ENCODE data around the gene YTHDF2.
"Not testable (repeated sequence)": the region's sequence is repeated elsewhere in the genome, so short reads cannot be mapped to it uniquely, and the experiment has no call there.

DNA sequence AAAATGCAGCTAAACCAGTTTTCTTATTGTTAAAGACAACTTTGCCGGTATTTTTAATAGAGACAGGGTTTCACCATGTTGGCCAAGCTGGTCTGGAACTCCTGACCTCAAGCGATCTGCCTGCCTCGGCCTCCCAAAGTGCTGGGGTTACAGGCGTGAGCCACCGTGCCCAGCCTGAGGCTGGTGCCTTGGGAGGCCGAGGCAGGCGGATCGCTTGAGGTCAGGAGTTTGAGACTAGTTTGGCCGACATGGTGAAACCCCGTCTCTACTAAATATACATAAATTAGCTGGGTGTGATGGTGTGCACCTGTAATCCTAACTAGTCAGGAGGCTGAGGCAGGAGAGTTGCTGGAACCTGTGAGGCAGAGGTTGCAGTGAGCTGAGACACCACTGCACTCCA is 35.2 kb downstream of the YTHDF2 start:
- TF ChIP-seq POLR2A (IDR thresholded peaks at IDR 0.05) = not testable (repeated sequence)
- TF ChIP-seq, protein P1, sequence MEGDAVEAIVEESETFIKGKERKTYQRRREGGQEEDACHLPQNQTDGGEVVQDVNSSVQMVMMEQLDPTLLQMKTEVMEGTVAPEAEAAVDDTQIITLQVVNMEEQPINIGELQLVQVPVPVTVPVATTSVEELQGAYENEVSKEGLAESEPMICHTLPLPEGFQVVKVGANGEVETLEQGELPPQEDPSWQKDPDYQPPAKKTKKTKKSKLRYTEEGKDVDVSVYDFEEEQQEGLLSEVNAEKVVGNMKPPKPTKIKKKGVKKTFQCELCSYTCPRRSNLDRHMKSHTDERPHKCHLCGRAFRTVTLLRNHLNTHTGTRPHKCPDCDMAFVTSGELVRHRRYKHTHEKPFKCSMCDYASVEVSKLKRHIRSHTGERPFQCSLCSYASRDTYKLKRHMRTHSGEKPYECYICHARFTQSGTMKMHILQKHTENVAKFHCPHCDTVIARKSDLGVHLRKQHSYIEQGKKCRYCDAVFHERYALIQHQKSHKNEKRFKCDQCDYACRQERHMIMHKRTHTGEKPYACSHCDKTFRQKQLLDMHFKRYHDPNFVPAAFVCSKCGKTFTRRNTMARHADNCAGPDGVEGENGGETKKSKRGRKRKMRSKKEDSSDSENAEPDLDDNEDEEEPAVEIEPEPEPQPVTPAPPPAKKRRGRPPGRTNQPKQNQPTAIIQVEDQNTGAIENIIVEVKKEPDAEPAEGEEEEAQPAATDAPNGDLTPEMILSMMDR (IDR thresholded peaks at IDR 0.05) = not testable (repeated sequence)
